EH (cell line): Measurements from ENCODE around the gene IGF1R.

Source experiments
- DNase-seq: peaks from one replicate; pipeline ENCODE4 v3.0.0-alpha.2; 2015; ENCODE audit warnings: low read depth

Gene IGF1R

DNA sequence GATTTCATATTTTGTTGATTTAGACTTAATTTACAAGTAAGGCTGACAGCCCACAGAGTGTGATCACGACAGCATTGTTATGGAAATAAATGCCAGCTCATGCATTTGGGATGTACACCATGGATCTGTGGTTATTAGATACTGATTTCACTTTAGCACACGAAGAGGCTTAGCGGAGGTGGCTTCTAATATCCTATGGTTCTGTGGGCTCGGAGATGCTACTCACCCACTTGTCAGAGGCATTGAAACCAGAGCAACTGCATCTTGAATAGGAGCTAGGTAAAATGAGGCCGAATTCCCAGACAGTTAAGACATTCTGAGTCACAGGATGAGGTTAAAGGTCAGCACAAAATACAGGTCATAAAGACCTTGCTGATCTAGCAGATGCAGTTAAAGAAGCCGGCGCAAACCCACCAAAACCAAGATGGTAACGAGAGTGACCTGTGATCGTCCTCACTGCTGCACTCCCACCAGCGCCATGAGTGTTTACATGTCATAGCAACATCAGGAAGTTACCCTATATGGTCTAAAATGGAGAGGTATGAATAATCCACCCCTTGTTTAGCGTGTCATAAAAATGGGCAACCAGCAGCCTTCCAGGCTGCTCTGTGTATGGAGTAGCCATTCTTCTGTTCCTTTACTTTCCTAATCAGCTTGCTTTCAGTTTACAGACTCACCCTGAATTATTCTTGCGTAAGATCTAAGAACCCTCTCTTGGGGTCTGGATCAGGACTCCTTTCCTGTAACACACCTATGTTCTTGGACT lies 241.8 kb downstream of the IGF1R start:
- peak; percentile 90 for DNase-seq

GRCh38 chr15:98891301-98891700 lies 243.0 kb downstream of the IGF1R start:
- DNase-seq: no peak

- no peak for DNase-seq
Measured at GRCh38 chr15:98893401-98893800, 245.1 kb downstream of the IGF1R start.

- DNase-seq: no peak
Measured at GRCh38 chr15:98894312-98894711, 246.0 kb downstream of the IGF1R start.

DNA sequence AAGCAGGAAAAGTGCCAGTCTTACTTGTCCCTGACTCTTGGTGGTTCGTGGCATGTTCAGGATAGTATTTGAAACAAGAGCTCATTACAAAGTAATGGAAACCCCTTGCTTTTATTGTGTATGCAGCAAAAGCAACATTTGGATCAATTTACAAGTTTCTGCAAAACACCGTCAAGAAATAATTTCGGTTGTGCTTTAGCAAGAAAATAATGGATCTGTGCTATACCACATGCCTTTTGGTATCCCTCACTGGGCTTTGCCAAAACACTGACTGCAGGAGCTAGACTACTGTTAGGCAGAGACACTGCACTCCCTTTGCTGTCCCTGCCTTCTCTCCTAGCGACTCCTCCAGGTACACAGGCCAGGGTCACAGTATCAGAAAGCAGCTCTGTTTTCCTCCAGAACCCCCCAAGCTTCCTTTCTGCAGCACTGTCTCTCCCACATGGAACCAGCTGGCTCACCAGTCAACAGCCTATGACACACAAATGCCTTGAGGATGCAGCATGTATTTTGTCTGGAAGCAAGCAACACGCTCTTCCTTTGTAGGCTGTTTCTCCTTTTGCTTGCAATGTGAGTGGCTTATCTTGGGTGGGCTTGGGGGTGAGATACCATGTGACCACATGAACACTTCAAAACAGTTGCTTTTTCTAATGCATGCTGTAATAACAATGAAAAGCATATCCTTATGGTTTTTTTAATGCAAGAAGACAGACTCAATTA lies 247.8 kb downstream of the IGF1R start:
- peak; percentile 84 for DNase-seq

GRCh38 chr15:98896802-98897732 lies 248.7 kb downstream of the IGF1R start:
- DNase-seq: peak; percentile 100

GRCh38 chr15:98898122-98898521 lies 249.8 kb downstream of the IGF1R start:
- no peak for DNase-seq

- peak; percentile 66 for DNase-seq
Measured at GRCh38 chr15:98899272-98900021, 251.1 kb downstream of the IGF1R start.

- peak; percentile 92 for DNase-seq
Measured at GRCh38 chr15:98900356-98900755, 252.0 kb downstream of the IGF1R start.

DNA sequence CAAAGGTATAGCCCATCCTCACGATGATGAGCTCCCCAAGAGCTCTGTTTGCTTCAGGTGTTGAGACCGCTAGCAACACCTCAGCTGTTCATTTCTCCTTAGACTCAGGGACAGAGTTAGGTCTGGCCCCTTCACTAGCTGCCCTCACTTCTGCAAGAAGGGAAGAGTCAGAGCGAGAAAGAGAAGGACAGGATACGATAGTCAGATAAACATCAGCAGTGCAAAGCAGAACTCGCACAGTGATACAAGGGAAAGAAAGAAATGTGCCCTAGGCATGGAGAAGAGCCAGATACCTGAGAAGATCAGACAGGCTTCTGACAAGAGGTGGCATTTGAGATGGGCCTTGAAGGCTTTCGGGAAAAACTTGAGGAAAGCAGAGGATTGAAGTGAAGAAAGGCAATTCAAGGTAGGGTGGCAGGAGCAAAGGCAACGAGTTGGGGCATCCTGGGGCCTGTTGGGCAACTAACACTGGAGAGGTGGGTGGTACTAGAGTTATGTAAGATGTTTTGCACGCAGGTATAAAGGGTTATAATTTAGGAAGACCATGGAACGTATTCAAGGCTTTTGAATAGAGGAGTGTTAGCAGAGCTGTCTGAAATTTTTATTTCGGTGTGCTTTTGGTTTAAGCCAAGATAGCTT lies 253.2 kb downstream of the IGF1R start:
- no peak for DNase-seq

GRCh38 chr15:98902931-98903330 lies 254.6 kb downstream of the IGF1R start:
- no peak for DNase-seq

DNA sequence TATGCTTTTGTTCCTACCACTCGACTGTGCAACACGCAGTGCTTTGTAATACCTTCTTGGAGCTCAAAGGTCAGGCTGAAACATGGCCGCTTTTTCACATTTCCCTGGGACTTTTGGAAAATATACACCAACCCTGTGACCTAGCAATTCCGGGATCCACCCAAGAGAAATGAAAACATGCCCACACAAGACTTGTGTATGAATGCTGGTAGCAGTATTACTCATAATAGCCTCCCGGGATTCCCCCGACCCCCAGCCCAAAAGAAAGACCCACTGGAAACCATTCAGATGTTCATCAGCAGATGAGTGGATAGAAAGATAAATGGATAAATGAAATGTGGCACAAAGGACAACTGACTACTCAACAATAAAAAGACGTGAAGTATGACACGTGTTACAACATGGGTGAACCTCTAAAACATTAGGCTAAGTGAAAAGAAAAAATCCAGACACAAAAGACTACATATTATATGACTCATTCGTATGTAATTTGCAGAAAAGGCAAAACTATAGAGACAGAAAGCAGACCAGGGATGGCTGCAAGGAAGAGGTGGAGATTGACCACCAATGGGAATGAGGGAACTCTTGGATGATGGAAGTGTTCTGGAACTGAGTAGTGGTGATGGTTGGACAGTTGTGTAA lies 255.2 kb downstream of the IGF1R start:
- peak; percentile 82 for DNase-seq

DNA sequence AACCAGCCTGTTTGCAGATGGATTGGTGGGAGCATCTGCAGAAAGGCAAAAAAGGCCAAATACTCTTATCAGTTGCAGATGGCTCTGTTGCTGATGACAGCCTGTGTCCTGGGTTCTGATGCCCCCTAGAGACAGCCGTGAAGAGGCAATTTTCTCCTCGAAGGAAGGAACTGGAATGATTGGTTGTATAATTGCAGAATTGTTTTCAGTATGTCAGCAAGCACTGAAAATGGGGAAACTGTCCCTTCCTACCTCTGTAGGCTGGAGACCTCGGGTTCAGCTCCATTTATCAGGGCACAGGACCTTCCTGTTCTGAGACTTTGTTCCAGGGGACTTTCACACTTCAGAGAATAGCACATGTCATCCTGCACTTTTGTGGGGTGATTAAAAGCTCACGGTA lies 256.2 kb downstream of the IGF1R start:
- peak; percentile 84 for DNase-seq

- DNase-seq: peak; percentile 71
Measured at GRCh38 chr15:98905963-98906711, 257.8 kb downstream of the IGF1R start.

DNA sequence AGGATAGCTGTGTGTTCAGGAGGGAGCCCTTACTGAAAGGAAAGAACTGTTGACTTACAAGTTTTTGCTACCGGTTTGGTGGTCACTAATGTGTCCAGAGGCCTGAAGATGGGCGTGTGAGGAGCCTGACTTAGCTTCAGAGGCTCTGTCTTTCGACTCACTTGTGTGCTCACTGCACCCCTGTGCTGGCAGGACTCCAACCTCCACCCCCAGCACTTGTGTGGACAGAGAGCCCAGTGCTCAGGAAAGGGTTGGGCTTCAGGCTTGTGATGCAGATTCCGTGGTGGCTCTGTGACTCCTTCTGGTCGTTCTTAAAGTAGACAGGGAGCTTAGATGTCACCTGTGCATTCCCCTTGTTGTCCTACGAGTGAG lies 258.4 kb downstream of the IGF1R start:
- peak; percentile 65 for DNase-seq

GRCh38 chr15:98907927-98908471 lies 259.7 kb downstream of the IGF1R start:
- no peak for DNase-seq

GRCh38 chr15:98909968-98910885 lies 261.9 kb downstream of the IGF1R start:
- no peak for DNase-seq

GRCh38 chr15:98914626-98915025 lies 266.3 kb downstream of the IGF1R start:
- DNase-seq: peak; percentile 99

GRCh38 chr15:98916826-98917225 lies 268.5 kb downstream of the IGF1R start:
- DNase-seq: no peak
